Activated T-cell treated with anti-CD3 and anti-CD28 coated beads, Interleukin-2, amount 50 U/mL, for 24 hours (primary cell): ENCODE data around the gene CFAP74.

Source experiments
- DNase-seq: peaks from one replicate; pipeline ENCODE4 v3.0.0-alpha.2; 2020
- H3K27ac Mint-ChIP-seq: 2 replicates; pipeline ENCODE4 v1.8.0; 2020; ENCODE audit warnings: mild to moderate bottlenecking, mixed read lengths
- H3K27me3 Mint-ChIP-seq: 2 replicates; pipeline ENCODE4 v1.8.0; 2020; ENCODE audit warnings: mixed read lengths
- H3K36me3 Mint-ChIP-seq: 2 replicates; pipeline ENCODE4 v1.8.0; 2020; ENCODE audit warnings: low read depth, mixed read lengths
- H3K4me1 Mint-ChIP-seq: 2 replicates; pipeline ENCODE4 v1.8.0; 2020; ENCODE audit warnings: low read depth, mixed read lengths
- H3K4me3 Mint-ChIP-seq: 2 replicates; pipeline ENCODE4 v1.8.0; 2020; ENCODE audit warnings: mild to moderate bottlenecking, moderate library complexity, mixed read lengths
- H3K9me3 Mint-ChIP-seq: 2 replicates; pipeline ENCODE4 v1.8.0; 2020; ENCODE audit warnings: mixed read lengths

The CFAP74 gene

DNA sequence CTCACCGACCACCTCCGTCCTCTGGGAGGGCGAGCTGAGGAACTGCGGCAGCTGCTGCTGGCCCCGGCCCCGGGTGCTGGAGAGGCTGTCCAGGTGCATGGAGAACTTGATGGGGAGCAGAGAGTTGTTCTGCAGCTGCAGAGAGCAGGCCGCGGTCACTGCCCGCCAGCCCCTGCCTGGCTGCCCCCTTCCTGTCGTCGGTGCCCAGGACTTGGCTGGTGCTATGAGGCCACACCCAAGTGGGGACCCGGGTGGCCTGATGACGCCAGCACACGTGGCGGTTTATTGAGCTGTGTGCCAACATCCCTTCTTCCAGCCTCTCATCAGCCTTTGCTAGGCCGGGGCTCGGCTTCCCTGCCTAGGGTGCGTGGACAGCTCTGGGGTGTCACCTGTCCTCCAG, 79.2 kb downstream of the CFAP74 start:
- H3K4me3 Mint-ChIP-seq: no peak overlapping the region
- H3K27me3 Mint-ChIP-seq: no peaks in the 10 kb centered on the region
- H3K4me1 Mint-ChIP-seq: peaks cover 2% of the 10 kb centered on the region
- H3K9me3 Mint-ChIP-seq: no peaks in the 10 kb centered on the region
- no peaks in the 10 kb centered on the region for H3K36me3 Mint-ChIP-seq
- no peak for DNase-seq
- no peak overlapping the region for H3K27ac Mint-ChIP-seq

GRCh38 chr1:1922956-1923833, 80.4 kb downstream of the CFAP74 start:
- Mint-ChIP-seq H3K9me3 (no peaks in the 10 kb centered on the region), H3K4me3 (no peak overlapping the region), H3K27me3 (no peaks in the 10 kb centered on the region)

DNA sequence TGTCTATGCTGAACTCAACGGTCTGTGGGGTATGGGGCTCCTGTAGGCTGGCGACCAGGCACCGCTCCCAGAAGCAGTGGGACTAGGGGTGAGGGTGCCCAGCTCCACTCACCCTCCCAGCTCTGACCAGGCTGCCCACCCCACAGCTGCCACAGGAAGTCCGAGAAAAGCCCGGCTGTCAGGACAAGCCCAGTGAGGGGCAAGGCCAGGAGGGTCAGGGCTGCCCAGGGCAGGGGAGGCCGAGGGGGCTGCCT, 81.0 kb downstream of the CFAP74 start:
- Mint-ChIP-seq H3K4me1 (peaks cover 7% of the 10 kb centered on the region), H3K9me3 (no peaks in the 10 kb centered on the region), H3K27ac (no peak overlapping the region), H3K4me3 (no peak overlapping the region), H3K27me3 (no peaks in the 10 kb centered on the region), H3K36me3 (no peaks in the 10 kb centered on the region)
- DNase-seq: no peak

More at GRCh38 chr1:1922956-1923833, 80.4 kb downstream of the CFAP74 start:
- no peak for DNase-seq
- Mint-ChIP-seq H3K27ac (no peak overlapping the region), H3K36me3 (no peaks in the 10 kb centered on the region), H3K4me1 (peaks cover 5% of the 10 kb centered on the region)

DNA sequence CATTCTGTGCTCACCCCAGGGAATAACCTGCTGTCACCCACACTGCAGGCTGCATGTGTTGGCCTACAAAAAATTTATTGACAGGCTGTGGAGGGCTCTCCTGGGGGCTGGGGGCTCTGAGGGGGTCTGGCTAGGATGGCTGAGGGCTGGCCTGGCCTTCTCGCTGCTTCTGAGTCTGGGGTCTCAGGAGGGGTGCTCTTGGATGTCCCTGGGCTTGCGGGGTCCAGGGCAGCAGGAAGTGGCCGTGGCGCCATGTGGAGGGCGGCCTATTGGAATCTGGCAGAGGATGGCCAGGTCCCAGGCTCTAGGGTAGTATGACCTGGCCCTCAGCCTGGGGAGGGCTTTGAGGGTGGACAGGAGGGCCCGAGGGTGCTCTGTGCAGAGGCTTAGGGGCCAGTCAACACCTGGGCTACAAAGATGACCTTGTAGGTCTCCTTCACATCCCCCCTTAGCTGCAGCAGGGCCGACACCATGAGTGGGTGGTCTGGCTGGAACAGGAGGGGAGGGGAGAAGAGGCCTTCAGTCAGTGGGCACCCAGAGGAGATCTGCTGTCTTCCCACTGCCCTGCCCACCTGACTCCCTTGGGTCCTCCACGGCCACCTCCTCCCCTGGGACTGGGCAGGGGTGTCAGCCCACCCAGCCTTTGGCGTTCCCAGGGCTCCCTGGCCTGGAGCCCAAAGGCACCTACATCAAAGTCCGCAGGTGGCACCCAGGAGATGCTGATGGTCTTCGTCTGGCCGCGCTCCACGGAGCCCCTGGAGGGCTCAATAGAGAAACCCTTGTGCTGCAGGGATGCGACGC, 81.5 kb downstream of the CFAP74 start:
- H3K27me3 Mint-ChIP-seq: no peaks in the 10 kb centered on the region
- no peak for DNase-seq
- peaks cover 7% of the 10 kb centered on the region for H3K4me1 Mint-ChIP-seq
- H3K27ac Mint-ChIP-seq: no peak overlapping the region
- H3K9me3 Mint-ChIP-seq: no peaks in the 10 kb centered on the region
- H3K4me3 Mint-ChIP-seq: no peak overlapping the region
- no peaks in the 10 kb centered on the region for H3K36me3 Mint-ChIP-seq

DNA sequence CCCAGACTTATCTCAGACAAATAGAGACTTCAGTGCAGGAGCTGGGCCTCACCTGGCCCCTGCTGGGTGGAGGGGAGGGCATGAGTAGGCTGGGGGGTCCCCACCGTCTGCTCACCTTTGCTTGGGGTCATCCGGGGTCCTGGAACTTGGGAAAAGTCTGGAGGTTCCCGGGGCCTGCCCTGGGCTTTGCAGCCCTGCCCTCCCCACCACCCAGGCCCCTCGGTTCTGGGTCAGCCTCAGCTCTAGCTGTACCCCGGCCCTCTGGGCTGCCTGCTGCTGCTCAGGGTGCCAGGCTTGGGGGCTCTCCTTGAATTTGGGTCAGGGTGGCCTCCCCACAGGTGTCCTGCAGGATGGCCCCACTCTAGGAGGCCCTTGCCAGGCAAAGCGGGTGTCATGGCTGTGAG, 82.1 kb downstream of the CFAP74 start:
- H3K4me1 Mint-ChIP-seq: peaks cover 7% of the 10 kb centered on the region
- H3K27me3 Mint-ChIP-seq: no peaks in the 10 kb centered on the region
- no peaks in the 10 kb centered on the region for H3K9me3 Mint-ChIP-seq
- no peak overlapping the region for H3K4me3 Mint-ChIP-seq
- H3K36me3 Mint-ChIP-seq: no peaks in the 10 kb centered on the region
- no peak for DNase-seq
- no peak overlapping the region for H3K27ac Mint-ChIP-seq

GRCh38 chr1:1920608-1921458, 82.8 kb downstream of the CFAP74 start:
- Mint-ChIP-seq H3K27ac (no peak overlapping the region), H3K27me3 (no peaks in the 10 kb centered on the region), H3K36me3 (no peaks in the 10 kb centered on the region), H3K4me3 (no peak overlapping the region), H3K9me3 (no peaks in the 10 kb centered on the region), H3K4me1 (peaks cover 7% of the 10 kb centered on the region)
- DNase-seq: no peak

GRCh38 chr1:1920057-1920607, 83.5 kb downstream of the CFAP74 start:
- Mint-ChIP-seq H3K4me3 (no peak overlapping the region), H3K27ac (no peak overlapping the region), H3K9me3 (no peaks in the 10 kb centered on the region), H3K36me3 (no peaks in the 10 kb centered on the region), H3K4me1 (peaks cover 7% of the 10 kb centered on the region), H3K27me3 (no peaks in the 10 kb centered on the region)
- DNase-seq: no peak

DNA sequence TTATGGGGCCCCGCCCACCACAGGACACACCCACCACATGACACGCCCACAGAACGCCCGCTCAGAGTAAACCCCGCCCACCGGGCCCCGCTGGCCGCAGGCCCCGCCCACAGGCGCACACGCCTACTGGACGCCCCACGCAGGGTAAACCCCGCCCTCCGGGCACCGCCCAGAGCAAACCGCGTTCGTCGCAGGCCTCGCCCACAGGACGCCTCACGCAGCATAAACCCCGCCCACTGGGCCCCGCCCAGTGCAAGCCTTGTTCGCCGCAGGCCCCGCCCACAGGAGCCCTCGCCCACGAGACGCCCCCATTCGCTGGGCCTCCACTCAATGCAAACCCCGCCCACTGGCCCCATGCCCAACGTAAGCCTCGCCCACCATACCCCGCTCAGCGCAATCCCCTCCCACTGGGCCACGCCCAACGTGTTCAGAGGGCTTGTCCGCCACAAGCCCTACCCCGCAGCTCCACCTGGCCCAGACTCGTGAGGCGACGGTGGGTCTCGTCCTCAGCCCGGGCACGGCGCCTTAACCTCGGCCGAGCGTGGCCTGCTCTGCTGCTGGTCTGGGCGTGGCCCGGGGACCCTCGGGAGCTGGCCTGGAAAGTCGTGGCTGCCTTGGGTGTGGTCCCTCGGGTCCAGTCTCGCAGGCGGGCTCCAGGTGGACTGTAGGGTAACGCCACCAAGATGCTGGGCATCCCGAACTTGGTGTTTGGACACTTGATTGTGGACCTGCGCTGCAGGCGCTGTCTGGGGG, 84.1 kb downstream of the CFAP74 start:
- Mint-ChIP-seq H3K27me3 (no peaks in the 10 kb centered on the region), H3K36me3 (no peaks in the 10 kb centered on the region), H3K4me1 (peaks cover 7% of the 10 kb centered on the region), H3K27ac (peak overlapping the region; percentile 76), H3K4me3 (peak overlapping the region; percentile 56), H3K9me3 (no peaks in the 10 kb centered on the region)
- peak; percentile 99 for DNase-seq

GRCh38 chr1:1918901-1919303, 84.7 kb downstream of the CFAP74 start, which contains the start of gene TMEM52:
Gene TMEM52 (minus strand): TSS chr1:1919279. CDS start chr1:1919265, 14 bp downstream.
- Mint-ChIP-seq H3K36me3 (no peaks in the 10 kb centered on the region), H3K4me3 (peak within 1 kb of the TSS; percentile 56), H3K9me3 (no peaks in the 10 kb centered on the region), H3K27ac (peak within 1 kb of the TSS; percentile 76), H3K4me1 (peaks cover 7% of the 10 kb centered on the region), H3K27me3 (no peaks in the 10 kb centered on the region)
- DNase-seq: no peak

- Mint-ChIP-seq H3K4me1 (peaks cover 7% of the 10 kb centered on the region), H3K27me3 (no peaks in the 10 kb centered on the region), H3K27ac (no peak overlapping the region), H3K4me3 (peak overlapping the region; percentile 41), H3K36me3 (no peaks in the 10 kb centered on the region), H3K9me3 (no peaks in the 10 kb centered on the region)
- DNase-seq: no peak
Measured at GRCh38 chr1:1917995-1918900, 85.3 kb downstream of the CFAP74 start.

DNA sequence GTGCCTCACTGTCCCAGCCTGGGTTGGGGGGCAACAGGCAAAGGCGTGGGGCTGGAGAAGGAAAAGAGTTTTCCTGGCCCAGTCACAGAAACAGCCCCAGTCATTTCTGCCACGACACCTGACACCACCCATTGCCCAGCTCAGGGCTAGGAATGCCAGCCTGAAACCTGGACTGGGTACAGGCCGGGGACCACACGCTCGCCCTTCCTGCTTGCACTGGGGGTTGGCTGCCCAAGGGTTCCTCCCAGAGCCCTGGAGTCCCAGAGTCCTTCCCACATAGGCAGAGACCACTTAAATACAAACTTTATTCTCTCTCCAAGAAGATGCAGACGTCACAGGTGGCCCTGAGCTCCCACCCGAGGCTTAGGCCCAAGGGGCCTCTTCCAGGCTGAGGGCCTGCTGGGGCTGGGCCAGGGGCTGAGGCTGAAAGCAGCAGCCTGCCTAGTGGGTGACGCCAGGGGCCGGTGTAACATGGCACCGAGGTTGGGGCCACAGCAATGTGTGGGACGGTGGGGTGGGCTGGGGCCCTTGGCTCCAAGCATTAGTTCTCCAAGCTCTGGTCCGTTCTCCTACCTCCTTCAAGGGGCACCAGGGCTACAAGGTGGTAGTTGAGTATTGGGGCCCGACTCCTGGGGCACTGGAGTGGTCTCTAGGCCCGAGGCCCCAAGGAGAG, 86.1 kb downstream of the CFAP74 start:
- Mint-ChIP-seq H3K4me3 (no peak overlapping the region), H3K36me3 (no peaks in the 10 kb centered on the region), H3K27me3 (no peaks in the 10 kb centered on the region), H3K4me1 (peaks cover 7% of the 10 kb centered on the region), H3K27ac (no peak overlapping the region), H3K9me3 (no peaks in the 10 kb centered on the region)
- DNase-seq: no peak

- H3K4me3 Mint-ChIP-seq: no peak overlapping the region
Measured at GRCh38 chr1:1916851-1917251, 86.7 kb downstream of the CFAP74 start.

More at GRCh38 chr1:1916851-1917251, 86.7 kb downstream of the CFAP74 start:
- no peak overlapping the region for H3K27ac Mint-ChIP-seq
- peaks cover 7% of the 10 kb centered on the region for H3K4me1 Mint-ChIP-seq
- H3K27me3 Mint-ChIP-seq: no peaks in the 10 kb centered on the region
- DNase-seq: no peak
- H3K36me3 Mint-ChIP-seq: no peaks in the 10 kb centered on the region
- H3K9me3 Mint-ChIP-seq: no peaks in the 10 kb centered on the region
